Uterus (tissue), 2 donors: ENCODE data around the gene RTF2.

Experiments
- CTCF ChIP-seq, 4 experiments: fragments of 200-600 bp in 2 of 4; fragments of 450-650 bp in 2 of 4; sonication (generic) in 2 of 4; IDR thresholded peaks; one replicate each; pipeline ENCODE4 v1.5.1; 2016 to 2019; ENCODE audit warnings: antibody characterized with exemption in 4 of 4, mild to moderate bottlenecking in 2 of 4, moderate library complexity in 1 of 4
- POLR2A ChIP-seq, 2 donors: fragments of 450-650 bp; IDR thresholded peaks; one replicate each; pipeline ENCODE4 v1.6.1; 2016; ENCODE audit warnings: antibody characterized with exemption in 2 of 2, mild to moderate bottlenecking in 1 of 2, moderate library complexity in 1 of 2

GRCh38 chr20:56449459-56449858, 19.0 kb upstream of the RTF2 start:
- no peak for TF ChIP-seq POLR2A (IDR thresholded peaks at IDR 0.05)
- TF ChIP-seq CTCF (IDR thresholded peaks at IDR 0.05): no peak
